H1 (cell line): Measurements from ENCODE around the gene MSL3B.
A peak's percentile ranks its signal among the peaks of the same experiment; 100 is the strongest.

Source experiments
- CTCF ChIA-PET: fragments of 300-600 bp; sonication (Branson Sonifier 250); formaldehyde crosslinking; loops from one replicate; lab custom pipeline; 2021; ENCODE audit not compliant: partially characterized antibody; lab: Charles Lee
- POLR2A ChIA-PET: fragments of 300-600 bp; sonication (Branson Sonifier 250); formaldehyde crosslinking; loops from one replicate; lab custom pipeline; 2021; ENCODE audit warnings: inconsistent platforms; ENCODE audit not compliant: partially characterized antibody; lab: Charles Lee
- DNase-seq, 2 experiments: peaks; one replicate each; pipeline versions ENCODE4 v3.0.0 to v3.0.0-alpha.2; 2010 to 2022; ENCODE audit warnings: low spot score in 2 of 2, low read depth in 1 of 2, mixed read lengths in 1 of 2
- FAIRE-seq: peaks from 2 replicates; lab custom pipeline; 2011; peaks lifted over from hg19 to GRCh38; lab: Jason Lieb, UNC
- H2AFZ ChIP-seq: 2 replicates; pipeline ENCODE4 v1.8.1; 2012; ENCODE audit warnings: low read length, inconsistent platforms
- H2AK5ac ChIP-seq: 2 replicates; pipeline ENCODE4 v1.6.1; 2013; ENCODE audit warnings: low read depth, low read length
- H2BK120ac ChIP-seq: replicated peaks from 2 replicates; pipeline ENCODE3; 2013; ENCODE audit warnings: low read depth, low read length, inconsistent platforms
- H2BK12ac ChIP-seq: 2 replicates; pipeline ENCODE4 v1.6.1; 2013; ENCODE audit warnings: low read depth, low read length
- H2BK15ac ChIP-seq: 2 replicates; pipeline ENCODE4 v1.6.1; 2013; ENCODE audit warnings: low read length
- H2BK20ac ChIP-seq: 2 replicates; pipeline ENCODE4 v1.6.1; 2013; ENCODE audit warnings: low read length
- H2BK5ac ChIP-seq: 2 replicates; pipeline ENCODE4 v1.6.1; 2013; ENCODE audit warnings: low read depth, low read length
- H3K14ac ChIP-seq: 2 replicates; pipeline ENCODE4 v1.6.1; 2013; ENCODE audit warnings: inconsistent platforms; ENCODE audit not compliant: insufficient read length
- H3K18ac ChIP-seq: 2 replicates; pipeline ENCODE4 v1.6.1; 2013; ENCODE audit warnings: low read length; ENCODE audit errors: extremely low read depth
- H3K23ac ChIP-seq: 2 replicates; pipeline ENCODE4 v1.6.1; 2013; ENCODE audit warnings: inconsistent platforms; ENCODE audit not compliant: insufficient read length
- H3K23me2 ChIP-seq: 2 replicates; pipeline ENCODE4 v1.6.1; 2013; ENCODE audit warnings: low read depth, low read length
- H3K27ac ChIP-seq: 2 replicates; pipeline ENCODE4 v1.6.1; 2011; ENCODE audit warnings: low read depth, low read length, inconsistent platforms
- H3K27me3 ChIP-seq, 4 experiments: replicated peaks in 1 of 4; 1 replicate in 1 of 4; 2 replicates in 3 of 4; pipeline versions ENCODE4 v1.6.1 to v1.8.1; 2011 to 2013; ENCODE audit warnings: low read length in 3 of 4, mild to moderate bottlenecking in 3 of 4, inconsistent platforms in 2 of 4, mixed read lengths in 2 of 4, moderate library complexity in 1 of 4; ENCODE audit not compliant: control insufficient read depth in 3 of 4, insufficient read depth in 3 of 4; ENCODE audit errors: extremely low read depth in 1 of 4
- H3K36me3 ChIP-seq, 4 experiments: 2 replicates each; pipeline versions ENCODE4 v1.6.1 to v1.8.1; 2011 to 2013; ENCODE audit warnings: mild to moderate bottlenecking in 4 of 4, low read length in 3 of 4, moderate library complexity in 2 of 4, control low read depth in 1 of 4, inconsistent platforms in 1 of 4; ENCODE audit not compliant: insufficient read depth in 4 of 4, control insufficient read depth in 2 of 4
- H3K4ac ChIP-seq: replicated peaks from 2 replicates; pipeline ENCODE3; 2013; ENCODE audit warnings: low read length, low read depth, mixed read lengths, inconsistent platforms; ENCODE audit not compliant: insufficient read length
- H3K4me1 ChIP-seq, 4 experiments: replicated peaks in 1 of 4; 1 replicate in 1 of 4; 2 replicates in 3 of 4; pipeline versions ENCODE4 v1.6.1 to v1.8.1; 2011 to 2013; ENCODE audit warnings: low read length in 3 of 4, inconsistent platforms in 2 of 4, mixed read lengths in 1 of 4; ENCODE audit not compliant: insufficient read depth in 4 of 4, control insufficient read depth in 3 of 4
- H3K4me2 ChIP-seq, 2 experiments: 2 replicates each; pipeline versions ENCODE4 v1.6.1 to v1.8.1; 2011 to 2013; ENCODE audit warnings: low read depth in 2 of 2, low read length in 2 of 2, control low read depth in 1 of 2, inconsistent platforms in 1 of 2, mild to moderate bottlenecking in 1 of 2; ENCODE audit not compliant: insufficient read depth in 1 of 2
- H3K4me3 ChIP-seq, 4 experiments: fragments of 200-600, 300-600 bp in 1 of 4; sonication (generic), shearing (Covaris generic), sonication (Bioruptor Twin) in 1 of 4; 2 replicates each; pipeline versions ENCODE4 v1.5.1 to v1.8.1; 2011 to 2016; ENCODE audit warnings: low read length in 4 of 4, low read depth in 3 of 4, control low read depth in 2 of 4, inconsistent platforms in 2 of 4, mild to moderate bottlenecking in 2 of 4, mixed read lengths in 1 of 4, moderate library complexity in 1 of 4; ENCODE audit not compliant: insufficient read depth in 2 of 4; ENCODE audit errors: extremely low read depth in 1 of 4
- H3K56ac ChIP-seq: replicated peaks from 2 replicates; pipeline ENCODE3; 2013; ENCODE audit warnings: low read depth, mild to moderate bottlenecking, mixed read lengths, low read length, inconsistent platforms; ENCODE audit not compliant: insufficient read length
- H3K79me1 ChIP-seq: 2 replicates; pipeline ENCODE4 v1.6.1; 2013; ENCODE audit warnings: low read depth, low read length, control low read depth
- H3K79me2 ChIP-seq, 2 experiments: 2 replicates each; pipeline versions ENCODE4 v1.6.1 to v1.8.1; 2012 to 2013; ENCODE audit warnings: low read length in 2 of 2, mild to moderate bottlenecking in 2 of 2, inconsistent platforms in 1 of 2; ENCODE audit not compliant: insufficient read depth in 2 of 2, control insufficient read depth in 1 of 2
- H3K9ac ChIP-seq, 4 experiments: replicated peaks in 1 of 4; 1 replicate in 1 of 4; 2 replicates in 3 of 4; pipeline versions ENCODE4 v1.6.1 to v1.8.1; 2011 to 2013; ENCODE audit warnings: low read depth in 3 of 4, low read length in 3 of 4, control low read depth in 2 of 4, mild to moderate bottlenecking in 2 of 4, moderate library complexity in 2 of 4, inconsistent platforms in 1 of 4; ENCODE audit errors: extremely low read depth in 1 of 4
- H3K9me3 ChIP-seq, 2 experiments: 2 replicates each; pipeline versions ENCODE4 v1.6.1 to v1.8.1; 2012 to 2013; ENCODE audit warnings: mild to moderate bottlenecking in 2 of 2, moderate library complexity in 2 of 2, control low read depth in 1 of 2, inconsistent platforms in 1 of 2, low read depth in 1 of 2, low read length in 1 of 2, mixed read lengths in 1 of 2; ENCODE audit not compliant: insufficient read depth in 2 of 2
- H4K20me1 ChIP-seq, 2 experiments: replicated peaks in 1 of 2; 2 replicates each; pipeline versions ENCODE3 to v1.8.1; 2011 to 2013; ENCODE audit warnings: inconsistent platforms in 2 of 2, low read length in 2 of 2, mild to moderate bottlenecking in 1 of 2; ENCODE audit not compliant: insufficient read depth in 2 of 2, control insufficient read depth in 1 of 2
- H4K5ac ChIP-seq: 2 replicates; pipeline ENCODE4 v1.6.1; 2013; ENCODE audit warnings: low read length, low read depth, mixed read lengths, inconsistent platforms; ENCODE audit not compliant: insufficient read length
- H4K8ac ChIP-seq: 2 replicates; pipeline ENCODE4 v1.8.0; 2013; ENCODE audit warnings: mild to moderate bottlenecking, moderate library complexity, low read length, inconsistent platforms; ENCODE audit not compliant: insufficient read depth; ENCODE audit errors: extremely low read depth
- H4K91ac ChIP-seq: replicated peaks from 2 replicates; pipeline ENCODE3; 2013; ENCODE audit warnings: low read length, mixed read lengths, inconsistent platforms; ENCODE audit not compliant: insufficient read length
- CTBP2 ChIP-seq: IDR thresholded peaks from 2 replicates; pipeline ENCODE4 v1.7.0; 2011; ENCODE audit warnings: borderline replicate concordance, mild to moderate bottlenecking, moderate library complexity, mixed read lengths, low read length; ENCODE audit not compliant: insufficient read depth, insufficient read length
- E2F6 ChIP-seq: IDR thresholded peaks from 2 replicates; pipeline ENCODE4 v1.6.1; 2012; ENCODE audit warnings: inconsistent platforms
- FOSL1 ChIP-seq: IDR thresholded peaks from 2 replicates; pipeline ENCODE4 v1.6.1; 2011; ENCODE audit warnings: mild to moderate bottlenecking, low read depth, low read length, moderate library complexity; ENCODE audit not compliant: insufficient read depth
- KDM1A ChIP-seq: fragments of 200-600, 300-600 bp; sonication (generic); IDR thresholded peaks from 2 replicates; pipeline ENCODE4 v1.7.1; 2016; ENCODE audit warnings: mild to moderate bottlenecking, low read length, borderline replicate concordance
- POLR2AphosphoS5 ChIP-seq: IDR thresholded peaks from 2 replicates; pipeline ENCODE4 v1.6.1; 2011; ENCODE audit warnings: low read depth, low read length
- RNF2 ChIP-seq: fragments of 200-900, 300-1000 bp; sonication (generic); IDR thresholded peaks from 2 replicates; pipeline ENCODE4 v1.7.1; 2016; ENCODE audit warnings: borderline replicate concordance, low read depth, mild to moderate bottlenecking, antibody characterized with exemption, low read length; ENCODE audit not compliant: poor library complexity, severe bottlenecking; ENCODE audit errors: missing control alignments
- SAP30 ChIP-seq: fragments of 300-600 bp; sonication (generic); IDR thresholded peaks from 2 replicates; pipeline ENCODE4 v1.7.1; 2012; ENCODE audit warnings: low read length, moderate library complexity, mild to moderate bottlenecking, inconsistent platforms; ENCODE audit not compliant: insufficient read depth, insufficient replicate concordance
- SIN3A ChIP-seq, 2 experiments: IDR thresholded peaks in 1 of 2; conservative IDR thresholded peaks in 1 of 2; 2 replicates each; pipeline ENCODE4 v1.6.1; 2011 to 2012; ENCODE audit warnings: low read length in 2 of 2, improper control_type of control experiment in 1 of 2, low read depth in 1 of 2, mild to moderate bottlenecking in 1 of 2
- TEAD4 ChIP-seq: IDR thresholded peaks from 2 replicates; pipeline ENCODE4 v1.6.1; 2012; ENCODE audit warnings: low read depth, low read length, inconsistent platforms, mixed read lengths
- WGBS, 2 experiments: shearing (Covaris generic) in 1 of 2; methylation state at CpG; one replicate each; pipeline versions ENCODE4 v1.1.6 to v1.1.7; 2013 to 2015; ENCODE audit warnings: low lambda C conversion rate in 2 of 2, mixed read lengths in 2 of 2, inconsistent platforms in 1 of 2, low coverage in 1 of 2, missing lambda C conversion rate in 1 of 2; ENCODE audit not compliant: insufficient replicate concordance in 2 of 2, insufficient coverage in 1 of 2, insufficient read length in 1 of 2; ENCODE audit errors: extremely low coverage in 1 of 2, missing lambda C conversion rate in 1 of 2; 5-methylcytosine and 5-hydroxymethylcytosine counted together

MSL3B gene

GRCh38 chr2:233838251-233838650, 29.9 kb downstream of the MSL3B start:
- Histone ChIP-seq H3K79me2 (peaks cover 0 to 64% of the 10 kb centered on the region in 2 experiments; a peak in 2 of 4 replicates), H3K4me3 (no peak overlapping the region), H3K56ac (no peak overlapping the region), H3K14ac (no peak overlapping the region), H4K5ac (no peak overlapping the region), H2AK5ac (no peak overlapping the region), H4K20me1 (peaks cover 24 to 28% of the 10 kb centered on the region in 2 experiments), H3K36me3 (peaks cover 42 to 87% (median 70%) of the 10 kb centered on the region in 4 experiments), H2BK120ac (no peak overlapping the region), H4K91ac (no peak overlapping the region), H3K4ac (no peak overlapping the region), H4K8ac (no peak overlapping the region), H3K18ac (no peak overlapping the region), H3K23ac (no peak overlapping the region), H3K9ac (no peak overlapping the region), H2BK5ac (no peak overlapping the region), H3K9me3 (no peaks in the 10 kb centered on the region), H3K27ac (no peak overlapping the region), H2BK20ac (no peak overlapping the region), H2BK12ac (no peak overlapping the region), H3K4me1 (no peaks in the 10 kb centered on the region), H3K4me2 (no peak overlapping the region), H2BK15ac (no peak overlapping the region), H3K79me1 (peaks cover 7% of the 10 kb centered on the region; the same call in 1 of the 2 replicates), H3K27me3 (no peaks in the 10 kb centered on the region), H3K23me2 (no peaks in the 10 kb centered on the region), H2AFZ (no peak overlapping the region)
- ChIA-PET POLR2A (interaction anchor here (0.9 to 2.1 kb wide), 3 partner anchors 8 to 15 kb away, joined by 3 to 4 read pairs (median 4); no protein-coding TSS in a partner anchor), CTCF (interaction anchor here (1.0 to 1.2 kb wide), 2 partner anchors 20 to 127 kb away, joined by 3 read pairs; no protein-coding TSS in a partner anchor)
- 89% methylated on average over 7 of the region's 7 CpGs; no CpG with 5 or more reads in 1 of the 2 experiments for WGBS, 2 experiments
- FAIRE-seq, result no peak
- peak in 1 of 2 experiments; percentile 24 for DNase-seq
- TF ChIP-seq TEAD4 (no peak), POLR2AphosphoS5 (no peak), FOSL1 (no peak), CTBP2 (no peak), SAP30 (no peak), KDM1A (no peak), E2F6 (no peak), SIN3A (conservative IDR thresholded peaks at IDR 0.05 in 1 of 2, IDR thresholded peaks at IDR 0.05 in 1 of 2; ENCODE audit: low read depth in 1 of 2, low read length in 2 of 2) (no peak), RNF2 (no peak)
